Umbilical cord (tissue), 2 donors: ENCODE data around the gene TLR2. TPM values are rescaled to one million over a fixed set of nuclear protein-coding genes. Genes with fewer than 3 reads are reported as not detected.

Experiments
- DNase-seq: peaks from one replicate; pipeline ENCODE4 v3.0.0-alpha.2; 2015; ENCODE audit warnings: low spot score
- total RNA-seq: library from RNA; depleted of rRNA; stranded (reverse); fragments of >200 nt; gene quantifications from one replicate; pipeline ENCODE4 v1.2.3, GENCODE V29; 2014; ENCODE audit warnings: low replicate concordance; ENCODE audit not compliant: insufficient read depth

The TLR2 gene, protein sequence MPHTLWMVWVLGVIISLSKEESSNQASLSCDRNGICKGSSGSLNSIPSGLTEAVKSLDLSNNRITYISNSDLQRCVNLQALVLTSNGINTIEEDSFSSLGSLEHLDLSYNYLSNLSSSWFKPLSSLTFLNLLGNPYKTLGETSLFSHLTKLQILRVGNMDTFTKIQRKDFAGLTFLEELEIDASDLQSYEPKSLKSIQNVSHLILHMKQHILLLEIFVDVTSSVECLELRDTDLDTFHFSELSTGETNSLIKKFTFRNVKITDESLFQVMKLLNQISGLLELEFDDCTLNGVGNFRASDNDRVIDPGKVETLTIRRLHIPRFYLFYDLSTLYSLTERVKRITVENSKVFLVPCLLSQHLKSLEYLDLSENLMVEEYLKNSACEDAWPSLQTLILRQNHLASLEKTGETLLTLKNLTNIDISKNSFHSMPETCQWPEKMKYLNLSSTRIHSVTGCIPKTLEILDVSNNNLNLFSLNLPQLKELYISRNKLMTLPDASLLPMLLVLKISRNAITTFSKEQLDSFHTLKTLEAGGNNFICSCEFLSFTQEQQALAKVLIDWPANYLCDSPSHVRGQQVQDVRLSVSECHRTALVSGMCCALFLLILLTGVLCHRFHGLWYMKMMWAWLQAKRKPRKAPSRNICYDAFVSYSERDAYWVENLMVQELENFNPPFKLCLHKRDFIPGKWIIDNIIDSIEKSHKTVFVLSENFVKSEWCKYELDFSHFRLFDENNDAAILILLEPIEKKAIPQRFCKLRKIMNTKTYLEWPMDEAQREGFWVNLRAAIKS
- total RNA-seq: 16.4 TPM

- DNase-seq: peak; percentile 45
These were observed at the start of gene TLR2 for GRCh38 chr4:153684182-153684970. Gene TLR2 (plus strand): TSS chr4:153684280. CDS start chr4:153702908, 18,628 bp downstream.

DNA sequence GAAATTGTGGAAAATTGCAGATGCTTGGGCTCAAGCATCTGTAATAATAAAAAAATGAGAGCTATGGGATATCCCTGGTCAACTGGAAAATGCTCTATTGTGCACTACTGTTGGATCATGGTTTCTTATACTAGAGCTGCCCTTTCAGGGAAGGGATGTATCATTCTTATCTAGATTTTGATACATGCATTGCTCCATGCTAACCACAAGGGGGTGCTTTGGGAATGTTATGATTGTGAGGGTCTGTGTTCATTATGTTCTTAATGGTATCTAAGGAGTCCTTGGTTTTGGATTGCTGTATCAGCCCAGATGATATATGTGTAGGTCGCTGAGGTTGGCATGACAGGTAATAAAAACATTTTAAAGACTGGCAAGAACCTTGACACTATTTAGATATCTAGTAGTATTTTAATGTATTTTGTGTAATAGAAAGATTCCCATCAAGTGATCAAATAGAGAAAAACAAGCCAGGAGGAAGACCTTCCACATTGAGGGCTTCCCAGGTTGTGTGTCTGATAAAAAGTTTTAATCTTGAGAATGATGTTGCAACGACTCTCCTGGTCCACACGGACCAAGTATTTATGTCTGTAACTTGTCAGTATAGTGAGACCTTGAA is 49.2 kb upstream of the TLR2 start:
- DNase-seq: peak; percentile 28

DNA sequence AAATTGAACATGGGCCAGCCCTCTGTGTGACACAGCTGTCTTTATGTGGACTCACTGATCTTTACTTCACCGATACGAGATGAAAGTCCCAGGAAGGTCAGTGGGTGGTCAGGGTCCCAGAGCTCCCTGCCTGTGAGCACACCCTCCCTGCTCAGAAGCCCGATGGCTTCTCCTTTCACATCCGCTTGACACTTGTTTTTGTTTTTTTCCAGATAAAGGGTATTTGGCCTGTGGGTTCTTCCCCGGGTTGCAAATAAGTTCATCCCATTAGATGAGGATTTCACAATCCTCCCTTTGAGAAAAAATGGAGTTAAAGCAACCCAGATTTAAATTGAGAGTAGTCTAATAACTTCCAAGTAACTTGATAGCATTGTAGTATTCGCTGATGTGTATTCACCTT is 48.2 kb upstream of the TLR2 start:
- DNase-seq: no peak

GRCh38 chr4:153637201-153637600 is 46.9 kb upstream of the TLR2 start:
- DNase-seq: no peak

DNA sequence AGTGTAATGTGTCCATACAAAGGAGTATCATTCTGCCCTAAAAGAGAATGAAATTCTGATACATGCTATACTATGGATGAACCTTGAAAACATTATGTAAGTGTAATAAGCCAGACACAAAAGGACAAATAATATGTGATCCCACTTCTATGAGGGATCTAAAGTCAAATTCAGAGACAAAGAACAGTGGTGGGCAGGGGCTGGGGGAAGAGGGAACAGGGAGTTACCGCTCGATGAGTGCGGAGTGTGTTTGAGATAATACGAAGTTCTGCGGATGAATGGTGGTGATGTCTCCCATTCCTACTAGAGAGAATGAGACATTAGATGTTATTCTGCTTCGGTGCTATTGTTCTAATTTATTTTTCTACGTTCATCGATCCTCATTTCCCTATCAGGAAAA is 46.1 kb upstream of the TLR2 start:
- no peak for DNase-seq

GRCh38 chr4:153638999-153639398 is 45.1 kb upstream of the TLR2 start:
- DNase-seq: no peak

GRCh38 chr4:153639833-153640802 is 44.0 kb upstream of the TLR2 start:
- no peak for DNase-seq

DNA sequence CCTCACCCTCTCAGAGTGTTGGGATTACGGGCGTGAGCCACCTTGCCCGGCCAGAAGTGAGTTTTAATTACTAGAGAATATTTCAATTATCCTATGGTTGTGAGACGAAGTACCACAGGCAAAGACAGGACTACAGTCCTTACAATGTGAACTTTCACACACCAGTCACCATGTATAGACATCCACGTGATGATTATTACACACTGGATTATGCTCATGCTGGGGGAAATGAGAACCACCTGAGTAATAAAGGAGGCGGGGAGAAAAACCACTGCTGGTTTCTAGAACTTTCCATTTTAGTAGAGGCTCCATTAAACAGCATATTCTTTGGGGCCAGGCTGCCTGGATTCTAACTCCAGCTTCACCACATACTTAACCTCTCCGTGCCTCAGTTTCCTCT is 42.5 kb upstream of the TLR2 start:
- DNase-seq: no peak

- DNase-seq: peak; percentile 33
These were observed 40.4 kb upstream of the TLR2 start for GRCh38 chr4:153643406-153644383.

- DNase-seq: no peak
These were observed 38.9 kb upstream of the TLR2 start for GRCh38 chr4:153645183-153645582.

DNA sequence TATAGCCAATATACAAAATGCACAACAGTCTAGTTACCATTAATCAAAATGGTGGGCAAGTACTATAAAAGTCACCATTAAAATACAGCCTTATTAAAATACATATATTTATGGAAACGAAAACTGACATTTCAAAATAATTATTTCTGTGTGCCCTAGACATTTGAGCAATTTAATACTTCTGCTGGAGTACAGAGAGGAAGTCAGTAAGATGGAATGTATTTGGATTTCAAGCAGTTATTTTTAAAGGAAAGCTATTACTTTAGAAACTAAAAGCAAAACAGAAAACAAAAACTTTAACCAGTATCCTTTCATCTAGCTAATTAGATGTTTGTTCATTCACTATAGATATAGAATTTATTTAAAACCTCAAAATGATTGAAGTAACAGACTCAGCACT is 37.8 kb upstream of the TLR2 start:
- DNase-seq: no peak

DNA sequence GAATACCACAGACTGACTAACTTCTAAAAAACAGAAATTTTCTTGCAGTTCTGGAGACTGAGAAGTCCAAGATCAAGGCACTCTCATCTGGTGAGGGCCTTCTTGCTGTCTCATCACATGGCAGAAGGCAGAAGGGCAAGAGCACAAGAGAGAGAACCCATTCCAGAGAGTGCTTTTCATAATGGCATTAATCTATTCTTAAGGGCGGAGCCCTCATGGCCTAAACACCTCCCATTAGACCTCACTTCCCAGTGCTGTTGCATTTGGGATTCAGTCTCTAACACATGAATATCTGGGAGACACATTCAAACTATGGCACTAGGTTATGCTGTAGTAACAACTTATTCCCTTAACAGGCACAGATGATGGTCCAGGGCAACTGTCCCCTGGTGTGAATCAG is 37.1 kb upstream of the TLR2 start:
- DNase-seq: no peak

DNA sequence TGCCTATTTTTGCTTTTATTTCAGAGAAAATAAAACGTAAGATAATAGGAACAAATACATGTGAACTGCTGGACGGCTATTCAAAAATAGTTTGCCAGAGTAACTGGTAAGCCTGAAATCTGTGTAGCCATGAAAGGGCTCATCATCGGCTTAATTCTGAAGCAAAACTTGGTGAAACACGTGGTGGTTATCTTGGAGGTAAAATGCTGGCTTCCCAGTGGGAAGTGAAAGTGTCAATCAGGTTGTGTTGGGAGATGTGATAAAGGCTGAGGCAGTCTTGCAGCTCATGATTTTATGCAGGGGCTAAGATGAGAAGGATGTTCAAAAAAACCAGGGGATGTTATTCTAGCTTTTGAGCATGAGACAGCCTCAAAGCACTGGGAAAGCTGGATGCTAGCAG is 36.1 kb upstream of the TLR2 start:
- DNase-seq: no peak

DNA sequence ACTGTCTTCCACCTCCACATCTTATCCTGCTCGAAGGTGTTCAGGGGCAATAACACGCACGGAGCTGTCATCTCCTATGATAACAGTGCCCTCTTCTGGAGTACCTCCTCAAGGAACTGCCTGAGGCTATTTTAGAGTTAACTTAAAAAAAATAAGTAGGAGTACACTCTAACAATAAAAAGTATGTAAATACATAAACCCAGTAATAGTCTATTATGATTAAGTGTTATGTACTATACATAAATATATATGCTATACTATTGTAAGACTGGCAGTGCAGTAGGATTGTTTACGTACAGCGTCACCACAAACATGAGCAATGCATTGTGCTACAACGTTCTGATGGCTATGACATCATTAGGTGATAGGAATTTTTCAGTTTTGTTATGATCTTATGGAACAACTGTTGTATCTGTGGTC is 34.5 kb upstream of the TLR2 start:
- DNase-seq: no peak

DNA sequence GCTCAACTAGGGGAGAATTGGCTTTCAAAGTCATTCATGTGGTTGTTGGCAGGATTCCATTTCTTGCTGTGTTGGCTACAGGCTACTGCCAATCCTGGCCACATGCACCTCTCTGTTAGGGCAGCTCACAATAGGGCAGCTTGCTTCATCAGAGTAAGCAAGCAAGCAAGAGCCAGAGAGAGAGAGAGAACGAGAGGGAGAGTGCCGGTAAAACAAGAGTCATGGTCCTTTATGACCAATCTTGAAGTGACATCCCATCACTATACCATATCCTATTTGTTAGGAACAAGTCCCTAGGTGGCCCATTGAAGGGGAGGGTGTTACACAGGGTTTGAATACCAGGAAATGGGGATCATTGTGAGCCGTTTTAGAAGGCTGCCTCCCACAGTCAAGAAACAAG is 33.0 kb upstream of the TLR2 start:
- no peak for DNase-seq

- DNase-seq: peak; percentile 33
These were observed 32.5 kb upstream of the TLR2 start for GRCh38 chr4:153651587-153651986.

DNA sequence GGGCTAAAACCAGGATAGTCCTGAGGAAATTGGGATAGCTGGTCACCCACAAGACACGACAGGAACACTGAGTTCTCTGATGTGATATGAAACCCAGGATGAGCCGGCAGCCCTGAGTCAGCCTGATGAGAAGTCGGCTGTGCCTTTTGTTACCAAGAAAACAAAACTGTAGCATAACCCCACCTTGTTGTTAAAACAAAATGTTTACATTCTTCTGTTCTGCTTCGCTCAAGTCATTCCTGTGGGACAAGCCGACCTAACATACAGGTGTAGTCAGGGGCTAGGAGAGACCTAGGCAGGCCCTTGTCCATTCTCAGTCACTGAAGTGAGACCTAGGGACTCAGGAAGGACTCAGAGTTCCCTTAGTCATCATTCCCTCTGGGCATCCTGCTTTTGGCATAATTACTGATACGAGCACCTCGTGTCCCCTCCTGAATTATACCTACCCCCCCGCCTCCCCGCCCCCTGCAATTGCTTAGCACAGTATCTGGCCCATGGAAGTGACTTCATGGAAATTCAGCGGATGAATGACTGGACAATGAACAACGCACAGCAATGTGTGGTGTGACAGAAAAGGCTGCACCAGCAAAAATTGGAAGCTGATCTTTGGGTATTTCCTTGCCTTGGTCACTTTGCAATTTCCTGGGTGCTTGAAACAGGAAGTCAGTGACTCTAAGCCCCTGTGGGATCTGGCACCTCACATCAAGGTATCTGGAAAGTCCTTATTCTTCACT is 31.9 kb upstream of the TLR2 start:
- DNase-seq: peak; percentile 33

DNA sequence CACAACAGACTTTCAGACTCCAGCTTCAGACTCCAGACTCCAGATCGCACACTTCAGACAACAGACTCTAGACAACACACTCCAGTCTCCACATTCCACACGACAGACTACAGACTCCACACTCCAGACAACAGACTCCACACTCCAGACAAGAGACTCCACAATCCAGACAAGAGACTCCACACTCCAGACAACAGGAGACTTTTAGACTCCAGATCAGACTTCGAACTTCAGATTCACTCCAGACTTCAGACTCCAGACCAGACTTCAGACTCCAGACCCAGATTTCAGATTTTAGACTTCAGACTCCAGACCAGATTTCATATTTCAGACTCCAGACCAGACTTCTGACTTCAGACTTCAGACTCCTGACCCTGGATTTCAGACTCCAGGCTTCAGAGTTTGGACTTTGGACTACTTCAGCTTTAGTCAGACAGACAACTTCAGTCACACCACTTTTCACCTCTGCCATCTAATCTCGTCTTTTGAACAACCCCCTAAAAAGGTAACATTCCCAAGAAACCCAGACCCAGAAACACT is 29.0 kb upstream of the TLR2 start:
- no peak for DNase-seq
